Breast epithelium (tissue), 3 donors: ENCODE results near the gene ICOSLG.

Experiments used
- POLR2A ChIP-seq: fragments of 450-650 bp; IDR thresholded peaks from one replicate; pipeline ENCODE4 v1.6.1; 2016; ENCODE audit warnings: antibody characterized with exemption, mild to moderate bottlenecking, moderate library complexity
- POLR2AphosphoS5 ChIP-seq, 3 donors: sonication (generic); formaldehyde crosslinking; IDR thresholded peaks; one replicate each; pipeline ENCODE4 v1.6.1; 2017; ENCODE audit warnings: antibody characterized with exemption in 3 of 3
- TF ChIP-seq, protein P1 (sequence below), 3 donors: fragments of 450-650 bp; IDR thresholded peaks; one replicate each; pipeline ENCODE4 v1.5.1; 2016 to 2017; ENCODE audit warnings: antibody characterized with exemption in 3 of 3, mild to moderate bottlenecking in 3 of 3, moderate library complexity in 3 of 3

DNA sequence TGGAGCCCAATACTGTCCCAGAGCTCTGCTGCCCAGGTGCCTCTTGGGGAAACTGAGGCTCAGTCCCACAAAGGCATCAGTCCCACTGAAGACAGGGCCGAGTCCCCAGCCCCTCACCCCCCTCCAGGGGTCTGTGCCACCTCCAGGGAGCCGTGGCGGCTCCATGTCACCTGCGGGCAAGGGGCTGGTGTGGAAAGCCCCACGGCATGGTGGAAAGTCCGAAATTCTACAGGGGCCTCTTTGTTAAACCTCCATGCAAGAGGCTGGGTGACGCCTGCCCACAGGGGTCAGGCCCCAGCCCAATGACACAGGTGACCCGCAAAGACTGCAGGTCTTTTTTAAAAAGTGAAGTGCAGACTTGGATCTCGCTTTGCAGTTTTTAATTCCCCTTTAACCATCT lies 41.6 kb upstream of the ICOSLG start:
- TF ChIP-seq, protein P1, sequence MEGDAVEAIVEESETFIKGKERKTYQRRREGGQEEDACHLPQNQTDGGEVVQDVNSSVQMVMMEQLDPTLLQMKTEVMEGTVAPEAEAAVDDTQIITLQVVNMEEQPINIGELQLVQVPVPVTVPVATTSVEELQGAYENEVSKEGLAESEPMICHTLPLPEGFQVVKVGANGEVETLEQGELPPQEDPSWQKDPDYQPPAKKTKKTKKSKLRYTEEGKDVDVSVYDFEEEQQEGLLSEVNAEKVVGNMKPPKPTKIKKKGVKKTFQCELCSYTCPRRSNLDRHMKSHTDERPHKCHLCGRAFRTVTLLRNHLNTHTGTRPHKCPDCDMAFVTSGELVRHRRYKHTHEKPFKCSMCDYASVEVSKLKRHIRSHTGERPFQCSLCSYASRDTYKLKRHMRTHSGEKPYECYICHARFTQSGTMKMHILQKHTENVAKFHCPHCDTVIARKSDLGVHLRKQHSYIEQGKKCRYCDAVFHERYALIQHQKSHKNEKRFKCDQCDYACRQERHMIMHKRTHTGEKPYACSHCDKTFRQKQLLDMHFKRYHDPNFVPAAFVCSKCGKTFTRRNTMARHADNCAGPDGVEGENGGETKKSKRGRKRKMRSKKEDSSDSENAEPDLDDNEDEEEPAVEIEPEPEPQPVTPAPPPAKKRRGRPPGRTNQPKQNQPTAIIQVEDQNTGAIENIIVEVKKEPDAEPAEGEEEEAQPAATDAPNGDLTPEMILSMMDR (IDR thresholded peaks at IDR 0.05): no peak
- TF ChIP-seq POLR2A: no peak
- TF ChIP-seq POLR2AphosphoS5 (IDR thresholded peaks at IDR 0.05): no peak
